ENCODE results near the gene KLHL8.

Gene KLHL8

DNA sequence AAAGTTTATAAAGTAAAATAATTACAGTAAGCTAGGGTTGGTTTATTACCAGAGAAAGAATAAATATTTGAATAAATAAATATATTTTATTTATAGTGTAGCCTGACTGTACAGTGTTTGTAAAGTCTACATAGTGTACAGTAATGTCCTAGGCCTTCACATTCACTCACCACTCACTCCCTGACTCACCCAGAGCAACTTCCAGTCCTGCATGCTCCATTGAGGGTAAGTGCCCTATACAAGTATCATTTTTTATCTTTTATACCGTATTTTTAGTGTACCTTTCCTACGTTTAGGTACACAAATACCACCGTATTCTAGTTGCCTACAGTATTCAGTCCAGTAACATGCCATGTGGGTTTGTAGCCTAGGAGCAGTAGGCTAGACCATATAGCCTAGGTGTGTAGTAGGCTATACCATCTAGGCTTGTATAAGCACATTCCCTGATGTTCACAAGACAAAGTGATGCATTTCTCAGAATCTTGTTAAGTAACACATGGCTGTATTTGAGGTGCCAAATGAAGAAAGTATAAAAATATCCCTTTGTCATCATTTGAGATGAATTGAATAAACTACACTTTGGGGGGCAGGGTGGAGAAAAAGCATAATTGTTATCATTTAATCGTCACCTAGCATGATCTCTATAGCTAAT, 14.7 kb upstream of the KLHL8 start:
- Mint-ChIP-seq H3K4me1 (no peaks in the 10 kb centered on the region), H3K27ac (no peak overlapping the region), H3K9me3 (no peaks in the 10 kb centered on the region), H3K27me3 (ENCODE audit: low read depth) (no peaks in the 10 kb centered on the region), H3K4me3 (peak overlapping the region; percentile 52 to 77 (median 76)), H3K36me3 (ENCODE audit: low read depth) (no peaks in the 10 kb centered on the region)
- TF ChIP-seq, protein P1, sequence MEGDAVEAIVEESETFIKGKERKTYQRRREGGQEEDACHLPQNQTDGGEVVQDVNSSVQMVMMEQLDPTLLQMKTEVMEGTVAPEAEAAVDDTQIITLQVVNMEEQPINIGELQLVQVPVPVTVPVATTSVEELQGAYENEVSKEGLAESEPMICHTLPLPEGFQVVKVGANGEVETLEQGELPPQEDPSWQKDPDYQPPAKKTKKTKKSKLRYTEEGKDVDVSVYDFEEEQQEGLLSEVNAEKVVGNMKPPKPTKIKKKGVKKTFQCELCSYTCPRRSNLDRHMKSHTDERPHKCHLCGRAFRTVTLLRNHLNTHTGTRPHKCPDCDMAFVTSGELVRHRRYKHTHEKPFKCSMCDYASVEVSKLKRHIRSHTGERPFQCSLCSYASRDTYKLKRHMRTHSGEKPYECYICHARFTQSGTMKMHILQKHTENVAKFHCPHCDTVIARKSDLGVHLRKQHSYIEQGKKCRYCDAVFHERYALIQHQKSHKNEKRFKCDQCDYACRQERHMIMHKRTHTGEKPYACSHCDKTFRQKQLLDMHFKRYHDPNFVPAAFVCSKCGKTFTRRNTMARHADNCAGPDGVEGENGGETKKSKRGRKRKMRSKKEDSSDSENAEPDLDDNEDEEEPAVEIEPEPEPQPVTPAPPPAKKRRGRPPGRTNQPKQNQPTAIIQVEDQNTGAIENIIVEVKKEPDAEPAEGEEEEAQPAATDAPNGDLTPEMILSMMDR (IDR thresholded peaks at IDR 0.05; ENCODE audit: unreplicated experiment in 3 of 3): no peak

DNA sequence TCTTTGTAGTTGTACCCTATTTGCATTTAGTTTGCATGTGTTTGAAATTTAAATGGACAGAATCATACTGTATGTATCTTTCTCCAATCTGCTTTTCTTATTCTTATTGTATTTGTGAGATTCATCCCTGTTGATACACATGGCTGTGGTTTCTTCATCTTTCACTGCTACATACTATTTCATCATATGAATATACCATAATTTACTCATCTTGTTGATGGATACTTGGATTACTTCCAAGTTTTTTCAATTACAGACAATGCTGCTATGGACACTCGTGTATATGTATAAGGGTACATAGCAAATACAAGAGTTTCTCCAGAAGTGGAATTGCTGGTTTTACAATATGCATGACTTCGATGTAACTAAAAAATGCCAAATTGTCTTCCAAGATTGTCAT, 11.8 kb upstream of the KLHL8 start:
- H3K36me3 Mint-ChIP-seq (ENCODE audit: low read depth): no peaks in the 10 kb centered on the region
- peaks cover 5% of the 10 kb centered on the region for H3K27me3 Mint-ChIP-seq (ENCODE audit: low read depth)
- H3K4me3 Mint-ChIP-seq: no peak overlapping the region
- no peak overlapping the region for H3K27ac Mint-ChIP-seq
- TF ChIP-seq, protein P1 (IDR thresholded peaks at IDR 0.05; ENCODE audit: unreplicated experiment in 3 of 3): no peak
- H3K4me1 Mint-ChIP-seq: peaks cover 2% of the 10 kb centered on the region
- H3K9me3 Mint-ChIP-seq: no peaks in the 10 kb centered on the region

DNA sequence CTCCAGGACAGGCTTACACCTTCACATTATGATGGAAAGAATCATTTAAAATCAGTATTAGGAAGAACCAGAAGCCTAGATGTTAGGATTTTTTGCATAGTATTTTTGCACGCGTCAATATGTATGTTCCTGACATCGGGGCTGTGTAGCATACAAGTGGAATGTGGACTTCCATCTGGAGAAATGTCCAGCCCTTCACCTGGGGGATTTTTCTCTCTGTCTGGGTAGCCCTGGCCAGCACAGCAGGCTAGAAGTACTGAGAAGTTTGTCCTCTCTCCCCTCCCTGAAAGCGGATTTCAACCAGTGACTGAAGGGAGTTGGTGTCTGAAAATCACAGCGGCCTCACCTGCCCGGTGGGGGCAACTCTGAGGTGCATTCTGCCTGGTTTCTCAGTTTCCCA, 10.4 kb upstream of the KLHL8 start:
- no peak overlapping the region for H3K27ac Mint-ChIP-seq
- no peaks in the 10 kb centered on the region for H3K36me3 Mint-ChIP-seq (ENCODE audit: low read depth)
- TF ChIP-seq, protein P1 (IDR thresholded peaks at IDR 0.05; ENCODE audit: unreplicated experiment in 3 of 3): no peak
- no peaks in the 10 kb centered on the region for H3K9me3 Mint-ChIP-seq
- no peak overlapping the region for H3K4me3 Mint-ChIP-seq
- H3K27me3 Mint-ChIP-seq (ENCODE audit: low read depth): peaks cover 5% of the 10 kb centered on the region
- H3K4me1 Mint-ChIP-seq: peaks cover 4% of the 10 kb centered on the region

DNA sequence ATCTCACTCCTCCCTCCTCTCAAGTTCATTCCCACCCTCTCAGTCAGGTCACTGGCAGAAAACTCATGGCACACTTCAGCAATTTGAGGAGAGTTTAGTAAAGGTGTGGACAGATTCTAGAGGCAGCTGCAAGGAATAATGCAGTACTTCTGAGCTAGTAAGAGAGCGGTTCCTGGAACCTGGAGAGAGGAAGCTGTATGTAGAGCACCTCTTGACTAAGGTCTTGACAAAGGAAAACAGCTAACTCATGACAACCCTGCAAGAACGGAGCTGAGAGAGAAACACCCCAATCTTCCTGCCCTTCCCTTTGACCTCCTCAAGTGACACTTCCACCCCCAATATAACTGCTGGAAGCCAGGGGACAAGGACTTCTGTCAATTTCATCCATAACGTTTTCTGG, 9.6 kb upstream of the KLHL8 start:
- no peaks in the 10 kb centered on the region for H3K36me3 Mint-ChIP-seq (ENCODE audit: low read depth)
- peaks cover 10% of the 10 kb centered on the region for H3K4me1 Mint-ChIP-seq
- no peaks in the 10 kb centered on the region for H3K9me3 Mint-ChIP-seq
- peaks cover 5% of the 10 kb centered on the region for H3K27me3 Mint-ChIP-seq (ENCODE audit: low read depth)
- no peak overlapping the region for H3K27ac Mint-ChIP-seq
- TF ChIP-seq, protein P1 (IDR thresholded peaks at IDR 0.05; ENCODE audit: unreplicated experiment in 3 of 3): no peak
- no peak overlapping the region for H3K4me3 Mint-ChIP-seq

DNA sequence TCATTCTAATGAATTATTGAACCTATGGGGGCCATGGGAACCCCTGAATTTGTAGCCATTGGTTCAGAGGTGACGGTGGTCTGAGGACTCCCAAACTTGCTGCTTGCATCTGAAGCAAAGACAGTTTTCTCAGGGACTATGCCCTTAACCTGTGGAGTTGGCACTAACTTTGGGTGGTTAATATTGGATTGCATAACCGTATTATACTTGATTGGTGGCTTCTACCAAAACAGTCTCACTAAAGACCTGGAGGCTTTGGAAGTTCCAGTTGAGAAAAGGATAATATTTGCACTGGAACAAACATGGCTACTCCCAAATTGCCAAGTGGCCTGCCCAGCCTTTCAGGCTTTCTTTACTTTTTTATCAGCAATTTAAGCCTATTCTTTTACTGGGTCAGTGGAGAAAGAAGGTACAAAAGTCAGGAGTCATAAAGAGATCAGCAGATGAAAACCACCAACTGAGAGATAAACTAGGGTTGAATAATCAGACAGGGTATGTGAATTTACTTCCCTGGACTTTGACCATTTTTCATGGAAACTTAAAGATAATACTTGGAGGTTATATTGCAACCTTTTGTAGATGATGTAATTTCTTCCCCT, 7.9 kb upstream of the KLHL8 start:
- Mint-ChIP-seq H3K4me3 (no peak overlapping the region), H3K9me3 (no peaks in the 10 kb centered on the region), H3K36me3 (ENCODE audit: low read depth) (no peaks in the 10 kb centered on the region), H3K27me3 (ENCODE audit: low read depth) (peaks cover 11% of the 10 kb centered on the region), H3K27ac (peak overlapping the region in 1 of 3 experiments; percentile 56), H3K4me1 (peaks cover 11% of the 10 kb centered on the region)
- TF ChIP-seq, protein P1 (IDR thresholded peaks at IDR 0.05; ENCODE audit: unreplicated experiment in 3 of 3): no peak

DNA sequence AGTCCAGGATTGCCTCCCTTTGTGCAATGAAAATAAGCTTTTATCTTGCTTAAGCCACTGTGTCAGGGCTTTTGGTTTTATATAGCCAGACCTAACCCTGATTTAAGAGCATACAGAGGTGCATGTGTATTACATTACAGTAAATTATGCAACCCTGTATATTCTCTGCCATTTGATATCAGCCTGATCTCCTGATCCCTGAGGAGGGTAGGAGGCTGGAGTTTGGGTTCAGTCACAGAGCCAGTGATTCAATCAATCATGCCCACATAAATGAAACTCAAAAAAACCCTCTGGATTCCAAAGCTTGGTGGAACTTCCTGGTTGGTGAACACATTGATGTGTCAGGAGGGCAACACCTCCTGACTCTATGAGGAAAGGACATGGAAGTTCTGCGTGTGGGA, 7.3 kb upstream of the KLHL8 start:
- Mint-ChIP-seq H3K9me3 (no peaks in the 10 kb centered on the region), H3K27me3 (ENCODE audit: low read depth) (peaks cover 11% of the 10 kb centered on the region), H3K27ac (peak overlapping the region in 1 of 3 experiments; percentile 56)

More for the DNA sequence above, 7.3 kb upstream of the KLHL8 start:
- H3K4me1 Mint-ChIP-seq: peaks cover 11% of the 10 kb centered on the region
- H3K36me3 Mint-ChIP-seq (ENCODE audit: low read depth): no peaks in the 10 kb centered on the region
- no peak overlapping the region for H3K4me3 Mint-ChIP-seq
- TF ChIP-seq, protein P1 (IDR thresholded peaks at IDR 0.05; ENCODE audit: unreplicated experiment in 3 of 3): no peak

Measured in nephron (organoid).